Thyroid gland (tissue), 4 donors: Measurements from ENCODE around the gene VAMP5.

ENCODE experiments used
- CTCF ChIP-seq, 6 experiments: fragments of 200-600 bp in 3 of 6; fragments of 450-650 bp in 3 of 6; sonication (generic) in 3 of 6; IDR thresholded peaks; one replicate each; pipeline ENCODE4 v1.5.1; 2016 to 2019; ENCODE audit warnings: antibody characterized with exemption in 6 of 6, mild to moderate bottlenecking in 2 of 6, inconsistent platforms in 1 of 6, moderate library complexity in 1 of 6
- POLR2A ChIP-seq, 2 donors: fragments of 450-650 bp; IDR thresholded peaks; one replicate each; pipeline ENCODE4 v1.6.1; 2017; ENCODE audit warnings: antibody characterized with exemption in 2 of 2, mild to moderate bottlenecking in 2 of 2, moderate library complexity in 1 of 2

GRCh38 chr2:85579266-85579935 is 4.8 kb upstream of the VAMP5 start:
- no peak for TF ChIP-seq CTCF (IDR thresholded peaks at IDR 0.05)
- no peak for TF ChIP-seq POLR2A (IDR thresholded peaks at IDR 0.05)
